ENCODE data around the gene INO80. TPM values are rescaled to one million over a fixed set of nuclear protein-coding genes. Genes with fewer than 3 reads are reported as not detected.

The INO80 gene
- total RNA-seq, 3 donors from 2014 or later: 27.2 to 47.7 (median 42.3) TPM

DNA sequence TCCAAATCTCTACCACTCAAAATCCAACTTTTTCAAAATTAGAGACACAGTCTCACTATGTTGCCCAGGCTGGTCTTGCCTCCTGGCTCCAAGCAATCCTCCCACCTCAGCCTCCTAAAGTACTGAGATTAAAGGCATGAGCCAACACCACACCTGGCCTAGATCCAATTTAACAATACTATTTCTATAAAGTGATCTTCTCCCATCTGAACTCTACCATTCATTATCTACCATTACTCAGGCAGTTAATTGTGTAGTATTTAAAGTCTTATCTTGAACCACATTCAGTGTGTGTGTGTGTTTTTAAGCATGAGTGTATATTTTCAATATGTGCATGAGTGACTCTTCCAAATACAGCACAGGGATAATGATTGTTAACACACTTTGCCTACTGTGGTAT lies 77.0 kb downstream of the INO80 start:
- Histone ChIP-seq H3K27ac (no peak overlapping the region), H3K27me3 (no peaks in the 10 kb centered on the region), H3K9me3 (no peaks in the 10 kb centered on the region), H3K4me3 (no peak overlapping the region), H3K4me1 (no peaks in the 10 kb centered on the region), H3K36me3 (no peaks in the 10 kb centered on the region)
- intact Hi-C loops (cut with DNase I; ENCODE audit: low total_unique reads): no loop called here
- TF ChIP-seq, protein P1, sequence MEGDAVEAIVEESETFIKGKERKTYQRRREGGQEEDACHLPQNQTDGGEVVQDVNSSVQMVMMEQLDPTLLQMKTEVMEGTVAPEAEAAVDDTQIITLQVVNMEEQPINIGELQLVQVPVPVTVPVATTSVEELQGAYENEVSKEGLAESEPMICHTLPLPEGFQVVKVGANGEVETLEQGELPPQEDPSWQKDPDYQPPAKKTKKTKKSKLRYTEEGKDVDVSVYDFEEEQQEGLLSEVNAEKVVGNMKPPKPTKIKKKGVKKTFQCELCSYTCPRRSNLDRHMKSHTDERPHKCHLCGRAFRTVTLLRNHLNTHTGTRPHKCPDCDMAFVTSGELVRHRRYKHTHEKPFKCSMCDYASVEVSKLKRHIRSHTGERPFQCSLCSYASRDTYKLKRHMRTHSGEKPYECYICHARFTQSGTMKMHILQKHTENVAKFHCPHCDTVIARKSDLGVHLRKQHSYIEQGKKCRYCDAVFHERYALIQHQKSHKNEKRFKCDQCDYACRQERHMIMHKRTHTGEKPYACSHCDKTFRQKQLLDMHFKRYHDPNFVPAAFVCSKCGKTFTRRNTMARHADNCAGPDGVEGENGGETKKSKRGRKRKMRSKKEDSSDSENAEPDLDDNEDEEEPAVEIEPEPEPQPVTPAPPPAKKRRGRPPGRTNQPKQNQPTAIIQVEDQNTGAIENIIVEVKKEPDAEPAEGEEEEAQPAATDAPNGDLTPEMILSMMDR (IDR thresholded peaks at IDR 0.05): no peak
- TF ChIP-seq POLR2AphosphoS5 (IDR thresholded peaks at IDR 0.05): no peak
- DNase-seq (ENCODE audit: low spot score in 2 of 2): no peak

DNA sequence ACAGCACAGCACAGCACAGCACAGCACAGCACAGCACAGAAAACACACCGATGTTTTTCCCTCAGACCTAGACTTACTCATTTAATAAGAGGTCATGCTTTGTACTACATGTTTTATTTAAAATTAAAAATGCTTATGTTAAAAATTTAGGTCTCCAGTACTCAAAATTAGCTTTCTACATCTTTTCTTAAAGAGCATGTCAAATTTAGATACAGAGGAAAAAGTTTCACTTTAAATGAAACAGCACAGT lies 84.1 kb downstream of the INO80 start:
- no peak overlapping the region for H3K27ac ChIP-seq
- H3K36me3 ChIP-seq: no peaks in the 10 kb centered on the region
- H3K27me3 ChIP-seq: no peaks in the 10 kb centered on the region
- no peaks in the 10 kb centered on the region for H3K4me1 ChIP-seq
- no peak overlapping the region for H3K4me3 ChIP-seq
- no peak for DNase-seq (ENCODE audit: low spot score in 2 of 2)
- H3K9me3 ChIP-seq: no peaks in the 10 kb centered on the region
- intact Hi-C loops (cut with DNase I; ENCODE audit: low total_unique reads): no loop called here
- TF ChIP-seq, protein P1 (IDR thresholded peaks at IDR 0.05): no peak
- TF ChIP-seq POLR2AphosphoS5 (IDR thresholded peaks at IDR 0.05) (no peak), POLR2A (IDR thresholded peaks at IDR 0.05) (no peak)

DNA sequence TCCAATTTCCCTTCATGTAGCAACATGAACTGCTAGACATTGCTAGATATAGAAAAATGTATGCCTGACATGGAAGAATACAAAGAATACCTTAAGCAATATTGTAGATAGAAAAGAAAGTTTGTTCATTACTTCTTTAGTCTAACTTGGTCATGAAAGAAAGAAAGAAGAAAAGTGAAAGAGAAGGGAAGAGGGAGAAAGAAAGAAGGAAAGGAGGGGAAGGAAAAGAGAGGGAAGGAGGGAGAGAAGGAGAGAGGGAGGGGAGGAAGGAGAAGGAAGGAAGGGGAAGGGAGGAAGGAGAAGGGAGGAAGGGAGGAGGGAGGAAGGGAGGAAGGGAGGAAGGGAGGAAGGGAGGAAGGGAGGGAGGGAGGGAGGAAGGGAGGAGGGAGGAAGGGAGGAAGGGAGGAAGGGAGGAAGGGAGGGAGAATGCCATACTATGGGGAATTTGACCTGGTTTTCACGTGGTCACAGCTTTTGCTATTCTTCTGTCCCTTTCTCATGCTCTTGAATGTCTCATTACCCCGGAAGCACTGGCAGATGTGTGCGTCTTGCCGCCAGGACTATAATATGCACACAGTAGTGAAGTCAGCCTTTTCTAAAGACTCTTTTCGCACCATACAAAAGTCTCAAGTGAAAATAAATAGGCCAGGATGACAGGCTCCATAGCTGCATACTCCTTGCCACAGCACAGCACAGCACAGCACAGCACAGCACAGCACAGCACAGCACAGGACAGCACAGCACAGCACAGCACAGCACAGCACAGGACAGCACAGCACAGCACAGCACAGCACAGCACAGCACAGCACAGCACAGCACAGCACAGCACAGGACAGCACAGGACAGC lies 84.6 kb downstream of the INO80 start:
- no peak for TF ChIP-seq POLR2A (IDR thresholded peaks at IDR 0.05)
- TF ChIP-seq POLR2AphosphoS5 (IDR thresholded peaks at IDR 0.05): no peak
- TF ChIP-seq, protein P1 (IDR thresholded peaks at IDR 0.05): no peak
- intact Hi-C loops (cut with DNase I; ENCODE audit: low total_unique reads): no loop called here
- no peak overlapping the region for H3K27ac ChIP-seq
- H3K9me3 ChIP-seq: no peaks in the 10 kb centered on the region
- no peaks in the 10 kb centered on the region for H3K4me1 ChIP-seq
- H3K36me3 ChIP-seq: no peaks in the 10 kb centered on the region
- no peak overlapping the region for H3K4me3 ChIP-seq
- no peak for DNase-seq (ENCODE audit: low spot score in 2 of 2)
- no peaks in the 10 kb centered on the region for H3K27me3 ChIP-seq

DNA sequence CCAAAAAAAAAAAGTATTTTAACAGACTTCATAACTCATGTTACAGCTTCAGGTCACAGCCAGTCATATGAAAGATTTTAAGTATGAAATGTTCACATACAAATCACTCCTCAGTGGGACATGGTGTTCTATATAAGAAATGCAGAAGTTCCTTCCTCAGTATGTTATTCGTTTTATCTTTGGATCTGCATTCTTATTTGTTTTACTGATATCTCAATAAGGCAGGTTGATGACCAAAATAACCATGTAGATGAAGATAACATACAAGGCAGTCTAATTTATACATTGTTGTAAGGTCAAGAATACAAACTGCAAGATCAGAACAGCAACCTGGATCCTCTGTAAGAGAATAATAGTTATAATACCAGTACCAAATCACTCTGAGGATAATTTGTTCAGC lies 87.2 kb downstream of the INO80 start:
- Histone ChIP-seq H3K4me3 (no peak overlapping the region), H3K27ac (no peak overlapping the region), H3K36me3 (no peaks in the 10 kb centered on the region), H3K4me1 (no peaks in the 10 kb centered on the region), H3K9me3 (no peaks in the 10 kb centered on the region), H3K27me3 (no peaks in the 10 kb centered on the region)
- DNase-seq (ENCODE audit: low spot score in 2 of 2): no peak
- TF ChIP-seq POLR2AphosphoS5 (IDR thresholded peaks at IDR 0.05): no peak
- TF ChIP-seq, protein P1 (IDR thresholded peaks at IDR 0.05): no peak
- TF ChIP-seq POLR2A (IDR thresholded peaks at IDR 0.05): no peak
- intact Hi-C loops (cut with DNase I; ENCODE audit: low total_unique reads): no loop called here

DNA sequence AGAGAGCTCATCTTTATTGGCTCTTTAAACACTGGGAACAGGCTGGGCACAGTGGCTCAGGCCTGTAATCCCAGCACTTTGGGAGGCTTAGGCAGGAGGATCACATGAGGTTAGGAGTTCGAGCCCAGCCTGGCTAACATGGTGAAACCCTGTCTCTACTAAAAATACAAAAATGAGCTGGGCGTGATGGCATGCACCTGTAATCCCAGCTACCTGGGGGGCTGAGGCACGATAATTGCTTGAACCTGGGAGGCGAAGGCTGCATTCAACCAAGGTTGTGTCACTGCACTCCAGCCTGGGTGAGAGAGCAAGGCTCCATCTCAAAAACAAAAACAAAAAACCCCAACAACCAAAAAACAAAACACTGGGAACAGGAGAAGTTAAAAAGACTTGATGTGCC lies 90.7 kb downstream of the INO80 start:
- Histone ChIP-seq H3K36me3 (no peaks in the 10 kb centered on the region), H3K27me3 (no peaks in the 10 kb centered on the region), H3K27ac (no peak overlapping the region), H3K4me3 (no peak overlapping the region), H3K9me3 (no peaks in the 10 kb centered on the region), H3K4me1 (no peaks in the 10 kb centered on the region)
- TF ChIP-seq POLR2A (IDR thresholded peaks at IDR 0.05): no peak
- TF ChIP-seq, protein P1 (IDR thresholded peaks at IDR 0.05): no peak
- no peak for TF ChIP-seq POLR2AphosphoS5 (IDR thresholded peaks at IDR 0.05)
- DNase-seq (ENCODE audit: low spot score in 2 of 2): no peak
- intact Hi-C loops (cut with DNase I; ENCODE audit: low total_unique reads): no loop called here

All from breast epithelium (tissue), 4 donors.